ENCODE results near the gene AKR1D1.

DNA sequence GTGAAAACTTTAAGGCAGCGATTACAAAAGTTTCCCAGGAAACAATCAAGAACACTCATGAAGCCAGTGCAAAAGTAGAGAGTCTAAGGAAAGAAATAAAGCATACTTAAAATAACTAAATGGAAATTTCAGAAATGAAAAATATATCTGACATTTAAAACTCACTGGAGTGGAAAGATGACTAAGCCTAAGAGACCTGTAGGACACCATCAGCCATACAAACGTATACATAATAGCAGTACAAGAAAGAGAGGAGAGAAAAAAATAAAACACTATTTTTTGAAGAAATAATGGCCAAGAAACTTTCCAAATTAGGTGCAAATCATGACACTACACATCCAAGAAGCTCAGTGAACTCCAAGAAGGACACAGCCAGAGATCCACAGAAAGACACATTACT is 5.4 kb upstream of the AKR1D1 start:
- TF ChIP-seq, protein P1, sequence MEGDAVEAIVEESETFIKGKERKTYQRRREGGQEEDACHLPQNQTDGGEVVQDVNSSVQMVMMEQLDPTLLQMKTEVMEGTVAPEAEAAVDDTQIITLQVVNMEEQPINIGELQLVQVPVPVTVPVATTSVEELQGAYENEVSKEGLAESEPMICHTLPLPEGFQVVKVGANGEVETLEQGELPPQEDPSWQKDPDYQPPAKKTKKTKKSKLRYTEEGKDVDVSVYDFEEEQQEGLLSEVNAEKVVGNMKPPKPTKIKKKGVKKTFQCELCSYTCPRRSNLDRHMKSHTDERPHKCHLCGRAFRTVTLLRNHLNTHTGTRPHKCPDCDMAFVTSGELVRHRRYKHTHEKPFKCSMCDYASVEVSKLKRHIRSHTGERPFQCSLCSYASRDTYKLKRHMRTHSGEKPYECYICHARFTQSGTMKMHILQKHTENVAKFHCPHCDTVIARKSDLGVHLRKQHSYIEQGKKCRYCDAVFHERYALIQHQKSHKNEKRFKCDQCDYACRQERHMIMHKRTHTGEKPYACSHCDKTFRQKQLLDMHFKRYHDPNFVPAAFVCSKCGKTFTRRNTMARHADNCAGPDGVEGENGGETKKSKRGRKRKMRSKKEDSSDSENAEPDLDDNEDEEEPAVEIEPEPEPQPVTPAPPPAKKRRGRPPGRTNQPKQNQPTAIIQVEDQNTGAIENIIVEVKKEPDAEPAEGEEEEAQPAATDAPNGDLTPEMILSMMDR (conservative IDR thresholded peaks at IDR 0.05) = no peak
- no peak for TF ChIP-seq ZFX (IDR thresholded peaks at IDR 0.05)

All from C4-2B (cell line).